ENCODE results near the gene GEN1.

DNA sequence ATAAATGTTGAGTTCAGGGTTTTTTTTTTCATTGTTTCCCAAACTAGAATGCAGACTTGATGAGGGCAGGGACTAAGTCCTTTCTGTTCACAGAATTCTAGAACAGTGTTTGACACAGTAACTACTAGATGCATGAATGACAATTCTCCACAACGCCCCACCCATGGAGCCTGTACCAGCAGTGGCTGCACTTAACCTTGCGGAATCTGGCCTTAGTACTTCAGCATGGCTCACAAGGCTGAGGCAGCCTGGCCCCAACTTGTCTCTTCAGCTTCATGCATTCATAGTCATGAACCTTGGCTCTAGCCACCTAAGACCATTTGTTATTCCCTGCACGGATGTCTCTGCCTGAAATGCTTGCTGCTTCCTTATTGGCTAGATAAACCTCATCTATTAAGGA, 32.8 kb downstream of the GEN1 start:
- no peak for TF ChIP-seq EP300 (IDR thresholded peaks at IDR 0.05)
- no peak for TF ChIP-seq POLR2A (IDR thresholded peaks at IDR 0.05)
- TF ChIP-seq, protein P1, sequence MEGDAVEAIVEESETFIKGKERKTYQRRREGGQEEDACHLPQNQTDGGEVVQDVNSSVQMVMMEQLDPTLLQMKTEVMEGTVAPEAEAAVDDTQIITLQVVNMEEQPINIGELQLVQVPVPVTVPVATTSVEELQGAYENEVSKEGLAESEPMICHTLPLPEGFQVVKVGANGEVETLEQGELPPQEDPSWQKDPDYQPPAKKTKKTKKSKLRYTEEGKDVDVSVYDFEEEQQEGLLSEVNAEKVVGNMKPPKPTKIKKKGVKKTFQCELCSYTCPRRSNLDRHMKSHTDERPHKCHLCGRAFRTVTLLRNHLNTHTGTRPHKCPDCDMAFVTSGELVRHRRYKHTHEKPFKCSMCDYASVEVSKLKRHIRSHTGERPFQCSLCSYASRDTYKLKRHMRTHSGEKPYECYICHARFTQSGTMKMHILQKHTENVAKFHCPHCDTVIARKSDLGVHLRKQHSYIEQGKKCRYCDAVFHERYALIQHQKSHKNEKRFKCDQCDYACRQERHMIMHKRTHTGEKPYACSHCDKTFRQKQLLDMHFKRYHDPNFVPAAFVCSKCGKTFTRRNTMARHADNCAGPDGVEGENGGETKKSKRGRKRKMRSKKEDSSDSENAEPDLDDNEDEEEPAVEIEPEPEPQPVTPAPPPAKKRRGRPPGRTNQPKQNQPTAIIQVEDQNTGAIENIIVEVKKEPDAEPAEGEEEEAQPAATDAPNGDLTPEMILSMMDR (IDR thresholded peaks at IDR 0.05), result no peak

Data from ovary (tissue), 3 donors.